HepG2 (cell line): Measurements from ENCODE around the gene ZFAND2B. TPM values are rescaled to one million over a fixed set of nuclear protein-coding genes. Genes with fewer than 3 reads are reported as not detected.

Experiments used
- CHCHD3 ChIP-seq: sonication (generic); formaldehyde crosslinking; IDR thresholded peaks from 2 replicates; pipeline ENCODE4 v1.8.0; 2022; ENCODE audit warnings: mild to moderate bottlenecking, missing genetic modification reagents, moderate library complexity
- DNMT3B ChIP-seq: conservative IDR thresholded peaks from 2 replicates; pipeline ENCODE4 v1.6.1; 2016; ENCODE audit warnings: missing biosample characterization, control low read depth
- EED ChIP-seq: sonication (generic); formaldehyde crosslinking; IDR thresholded peaks from 2 replicates; pipeline ENCODE4 v1.5.0; 2020; ENCODE audit warnings: mild to moderate bottlenecking, missing genetic modification reagents
- FOXC1 ChIP-seq: sonication (generic); formaldehyde crosslinking; IDR thresholded peaks from 2 replicates; pipeline ENCODE4 v1.8.0; 2022; ENCODE audit warnings: mild to moderate bottlenecking, missing genetic modification reagents, borderline replicate concordance
- REXO4 ChIP-seq: sonication (generic); formaldehyde crosslinking; IDR thresholded peaks from 2 replicates; pipeline ENCODE4 v1.8.0; 2022; ENCODE audit warnings: missing genetic modification reagents, mild to moderate bottlenecking, borderline replicate concordance
- SAP130 ChIP-seq: IDR thresholded peaks from 2 replicates; pipeline ENCODE4 v1.6.1; 2016; ENCODE audit warnings: low read depth
- SPEN ChIP-seq: sonication (generic); formaldehyde crosslinking; IDR thresholded peaks from 2 replicates; pipeline ENCODE4 v1.5.1; 2020; ENCODE audit warnings: low read depth, mild to moderate bottlenecking, missing genetic modification reagents
- TFAP4 ChIP-seq: sonication (generic); IDR thresholded peaks from 2 replicates; pipeline ENCODE4 v1.6.1; 2016; ENCODE audit warnings: low read depth, borderline replicate concordance
- YEATS4 ChIP-seq: sonication (generic); formaldehyde crosslinking; IDR thresholded peaks from 2 replicates; pipeline ENCODE4 v1.4.0; 2020; ENCODE audit warnings: missing genetic modification reagents, borderline replicate concordance
- ZBTB25 ChIP-seq: IDR thresholded peaks from 2 replicates; pipeline ENCODE4 v1.6.1; 2018; ENCODE audit warnings: missing genetic modification reagents
- ZNF292 ChIP-seq: sonication (generic); formaldehyde crosslinking; IDR thresholded peaks from 2 replicates; pipeline ENCODE4 v1.8.1; 2022; ENCODE audit warnings: mild to moderate bottlenecking, low read depth, missing genetic modification reagents, borderline replicate concordance
- ZNF30 ChIP-seq: sonication (generic); formaldehyde crosslinking; IDR thresholded peaks from 2 replicates; pipeline ENCODE4 v1.5.0; 2020; ENCODE audit warnings: mild to moderate bottlenecking, missing genetic modification reagents
- ZNF318 ChIP-seq: sonication (generic); formaldehyde crosslinking; IDR thresholded peaks from 2 replicates; pipeline ENCODE4 v1.4.0; 2020; ENCODE audit warnings: mild to moderate bottlenecking, missing genetic modification reagents
- ZNF383 ChIP-seq: sonication (generic); formaldehyde crosslinking; IDR thresholded peaks from 2 replicates; pipeline ENCODE4 v1.4.0; 2020; ENCODE audit warnings: missing genetic modification reagents, mild to moderate bottlenecking, borderline replicate concordance
- ZNF414 ChIP-seq: sonication (generic); formaldehyde crosslinking; IDR thresholded peaks from 2 replicates; pipeline ENCODE4 v1.5.0; 2020; ENCODE audit warnings: missing genetic modification reagents
- ZNF670 ChIP-seq: sonication (generic); formaldehyde crosslinking; IDR thresholded peaks from 2 replicates; pipeline ENCODE4 v1.8.0; 2022; ENCODE audit warnings: mild to moderate bottlenecking, missing genetic modification reagents, borderline replicate concordance
- ZNF713 ChIP-seq: sonication (generic); formaldehyde crosslinking; IDR thresholded peaks from 2 replicates; pipeline ENCODE4 v1.4.0; 2020; ENCODE audit warnings: mild to moderate bottlenecking, missing genetic modification reagents
- ZNF766 ChIP-seq: sonication (generic); formaldehyde crosslinking; IDR thresholded peaks from 2 replicates; pipeline ENCODE4 v1.5.0; 2020; ENCODE audit warnings: missing genetic modification reagents, borderline replicate concordance
- polyA plus RNA-seq, 8 experiments: library from polyadenylated mRNA; depleted of rRNA in 3 of 8; stranded (reverse) in 7 of 8; unstranded in 1 of 8; fragments of >200 nt; fragmentation: Illumina TruSeq in 4 of 8; extraction: Trizol in 4 of 8; gene quantifications; 2 replicates each; pipeline versions ENCODE4 v1.2.1 to v1.2.3, GENCODE V29; 2011 to 2016; ENCODE audit warnings: low read depth in 4 of 8, missing spikeins in 1 of 8, mixed read lengths in 1 of 8; ENCODE audit not compliant: insufficient read depth in 1 of 8
- total RNA-seq, 5 experiments: library from RNA; depleted of rRNA; stranded (reverse); fragments of >200 nt; fragmentation: Illumina TruSeq; extraction: Trizol; gene quantifications; 2 replicates each; pipeline ENCODE4 v1.2.3, GENCODE V29; 2016; ENCODE audit warnings: low read depth in 1 of 5

ZFAND2B gene
- total and polyA plus RNA-seq, 2 of the 13 experiments (the other 11 are each of a cell fraction or from before 2014, with no cell fraction given), result 53.3 to 115 TPM

GRCh38 chr2:219215871-219216534, 9.4 kb downstream of the ZFAND2B start (continued):
- TF ChIP-seq ZBTB25 (CRISPR knock-in tag) (no peak), EED (CRISPR knock-in tag) (no peak), SPEN (CRISPR knock-in tag) (no peak), DNMT3B (CRISPR knock-in tag) (no peak), YEATS4 (no peak), REXO4 (CRISPR knock-in tag) (no peak), ZNF292 (CRISPR knock-in tag) (no peak), ZNF766 (CRISPR knock-in tag) (no peak), TFAP4 (no peak), CHCHD3 (no peak), FOXC1 (no peak), ZNF670 (CRISPR knock-in tag) (no peak), ZNF318 (0 out of 2 replicates have a peak, but pooled peaks have one; percentile 42), ZNF414 (CRISPR knock-in tag) (no peak), ZNF713 (no peak), SAP130 (CRISPR knock-in tag) (no peak), ZNF383 (CRISPR knock-in tag) (no peak), ZNF30 (CRISPR knock-in tag) (no peak)
